WTC11 (cell line): ENCODE measurements around the gene ALG14. TPM values are rescaled to one million over a fixed set of nuclear protein-coding genes. Genes with fewer than 3 reads are reported as not detected.

Experiments
- ATAC-seq: fragments of 200-7000 bp; cut with Tn5 transposase; 2 replicates; pipeline ENCODE4 v1.10.0; 2021; ENCODE audit warnings: mild to moderate bottlenecking, moderate library complexity
- CTCF ChIA-PET: fragments of 300-600 bp; sonication (Branson Sonifier 250); formaldehyde crosslinking; loops from one replicate; lab custom pipeline; 2021; ENCODE audit warnings: antibody characterized with exemption; lab: Charles Lee
- POLR2A ChIA-PET: fragments of 350-600 bp; sonication (Branson Sonifier 250); formaldehyde crosslinking; loops from one replicate; lab custom pipeline; 2021; ENCODE audit warnings: antibody characterized with exemption; lab: Charles Lee
- DNase-seq: peaks from one replicate; pipeline ENCODE4 v3.0.0; 2021; ENCODE audit warnings: low spot score
- H3K27ac Mint-ChIP-seq: 2 replicates; pipeline ENCODE4 v1.8.0; 2021; ENCODE audit warnings: mixed read lengths
- H3K27me3 Mint-ChIP-seq: 2 replicates; pipeline ENCODE4 v1.8.0; 2021; ENCODE audit warnings: low read depth, mild to moderate bottlenecking, moderate library complexity, mixed read lengths
- H3K36me3 Mint-ChIP-seq: 2 replicates; pipeline ENCODE4 v1.8.0; 2021; ENCODE audit warnings: mixed read lengths
- H3K4me1 Mint-ChIP-seq: 2 replicates; pipeline ENCODE4 v1.8.0; 2022; ENCODE audit warnings: mixed read lengths
- H3K4me3 Mint-ChIP-seq: 2 replicates; pipeline ENCODE4 v1.8.0; 2021; ENCODE audit warnings: mild to moderate bottlenecking, moderate library complexity, mixed read lengths
- H3K9me3 Mint-ChIP-seq: 2 replicates; pipeline ENCODE4 v1.8.0; 2021; ENCODE audit warnings: mixed read lengths
- CBFB ChIP-seq: sonication (generic); formaldehyde crosslinking; IDR thresholded peaks from 2 replicates; pipeline ENCODE4 v1.8.1; 2022; ENCODE audit warnings: mild to moderate bottlenecking, low read depth, missing genetic modification reagents
- ELF4 ChIP-seq: sonication (generic); formaldehyde crosslinking; IDR thresholded peaks from 2 replicates; pipeline ENCODE4 v1.8.1; 2022; ENCODE audit warnings: low read depth, mild to moderate bottlenecking, moderate library complexity, missing genetic modification reagents
- FOXP1 ChIP-seq: sonication (generic); formaldehyde crosslinking; IDR thresholded peaks from 2 replicates; pipeline ENCODE4 v1.8.0; 2022; ENCODE audit warnings: missing genetic modification reagents, mild to moderate bottlenecking, moderate library complexity, borderline replicate concordance
- MXD4 ChIP-seq: fragments of 250-450 bp; sonication (Bioruptor Pico); IDR thresholded peaks from 2 replicates; pipeline ENCODE4 v1.8.0; 2021; ENCODE audit warnings: mild to moderate bottlenecking, moderate library complexity, borderline replicate concordance
- MYBL2 ChIP-seq: sonication (generic); formaldehyde crosslinking; IDR thresholded peaks from 2 replicates; pipeline ENCODE4 v1.8.1; 2023; ENCODE audit warnings: mild to moderate bottlenecking, moderate library complexity, missing genetic modification reagents
- NFE2L1 ChIP-seq: sonication (generic); formaldehyde crosslinking; IDR thresholded peaks from 2 replicates; pipeline ENCODE4 v1.8.1; 2023; ENCODE audit warnings: missing genetic modification reagents
- NFYB ChIP-seq: sonication (generic); formaldehyde crosslinking; conservative IDR thresholded peaks from 2 replicates; pipeline ENCODE4 v1.8.0; 2022; ENCODE audit warnings: low read depth, missing genetic modification reagents
- NR1H2 ChIP-seq: sonication (generic); formaldehyde crosslinking; IDR thresholded peaks from 2 replicates; pipeline ENCODE4 v1.9.0; 2021; ENCODE audit warnings: mild to moderate bottlenecking, moderate library complexity, missing genetic modification reagents
- OVOL2 ChIP-seq: fragments of 250-450 bp; sonication (Bioruptor Pico); IDR thresholded peaks from 2 replicates; pipeline ENCODE4 v1.9.0; 2021; ENCODE audit warnings: mild to moderate bottlenecking, borderline replicate concordance
- RELA ChIP-seq: sonication (generic); formaldehyde crosslinking; IDR thresholded peaks from 2 replicates; pipeline ENCODE4 v1.8.1; 2022; ENCODE audit warnings: missing genetic modification reagents, mild to moderate bottlenecking, borderline replicate concordance
- TCF7 ChIP-seq: sonication (generic); formaldehyde crosslinking; IDR thresholded peaks from 2 replicates; pipeline ENCODE4 v1.8.0; 2022; ENCODE audit warnings: mild to moderate bottlenecking, low read depth, missing genetic modification reagents, moderate library complexity
- TEAD4 ChIP-seq: sonication (generic); formaldehyde crosslinking; IDR thresholded peaks from 2 replicates; pipeline ENCODE4 v1.8.0; 2022; ENCODE audit warnings: mild to moderate bottlenecking, missing genetic modification reagents
- TP53 ChIP-seq: sonication (generic); formaldehyde crosslinking; IDR thresholded peaks from 2 replicates; pipeline ENCODE4 v1.8.1; 2023; ENCODE audit warnings: mild to moderate bottlenecking, missing genetic modification reagents
- ZNF121 ChIP-seq: sonication (generic); formaldehyde crosslinking; IDR thresholded peaks from 2 replicates; pipeline ENCODE4 v1.8.0; 2023; ENCODE audit warnings: missing genetic modification reagents
- ZNF416 ChIP-seq: fragments of 250-450 bp; sonication (Bioruptor Pico); IDR thresholded peaks from 2 replicates; pipeline ENCODE4 v1.9.0; 2021; ENCODE audit warnings: mild to moderate bottlenecking, inconsistent platforms
- total RNA-seq: library from RNA; stranded (reverse); gene quantifications from 3 replicates; pipeline ENCODE4 v1.2.3, GENCODE V29; 2021
- TF ChIP-seq, protein P1 (sequence below): sonication (generic); formaldehyde crosslinking; IDR thresholded peaks from 2 replicates; pipeline ENCODE4 v1.8.1; 2022; ENCODE audit warnings: mild to moderate bottlenecking, moderate library complexity, missing genetic modification reagents
- TF ChIP-seq, protein P2 (sequence below): fragments of 250-450 bp; sonication (Bioruptor Pico); IDR thresholded peaks from 2 replicates; pipeline ENCODE4 v1.9.0; 2021; ENCODE audit warnings: mild to moderate bottlenecking, borderline replicate concordance
- TF ChIP-seq, protein P3 (sequence below): sonication (generic); formaldehyde crosslinking; IDR thresholded peaks from 2 replicates; pipeline ENCODE4 v1.8.1; 2023; ENCODE audit warnings: mild to moderate bottlenecking, missing genetic modification reagents
- TF ChIP-seq, protein P4 (sequence below): sonication (generic); formaldehyde crosslinking; IDR thresholded peaks from 2 replicates; pipeline ENCODE4 v1.8.1; 2022; ENCODE audit warnings: missing genetic modification reagents, borderline replicate concordance
- TF ChIP-seq, protein P5 (sequence below): fragments of 250-450 bp; sonication (Bioruptor Pico); IDR thresholded peaks from 2 replicates; pipeline ENCODE4 v2.1.2; 2022; ENCODE audit warnings: mild to moderate bottlenecking, moderate library complexity

The ALG14 gene
- total RNA-seq, 1 experiment from 2014 or later, result 2.3 TPM

DNA sequence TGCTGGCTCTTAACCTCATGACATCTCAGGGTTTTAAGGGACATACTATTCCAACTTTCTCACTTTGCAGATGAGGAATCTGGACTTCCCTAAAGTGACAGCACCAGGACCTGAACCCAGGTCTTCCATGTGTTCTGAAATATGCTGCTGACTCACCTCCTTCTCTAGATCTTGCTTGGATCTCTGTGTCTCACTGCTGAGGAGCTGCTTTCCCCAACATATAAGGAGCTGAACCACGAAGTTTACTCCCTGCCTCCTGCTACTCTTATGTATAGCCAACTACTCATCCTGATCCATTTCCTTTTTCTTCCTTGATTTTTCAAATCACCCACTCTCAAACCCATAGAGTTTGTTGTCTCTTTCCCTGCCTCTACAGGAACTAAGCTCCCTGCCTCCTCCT, 38.2 kb downstream of the ALG14 start (continued):
- TF ChIP-seq, protein P1, sequence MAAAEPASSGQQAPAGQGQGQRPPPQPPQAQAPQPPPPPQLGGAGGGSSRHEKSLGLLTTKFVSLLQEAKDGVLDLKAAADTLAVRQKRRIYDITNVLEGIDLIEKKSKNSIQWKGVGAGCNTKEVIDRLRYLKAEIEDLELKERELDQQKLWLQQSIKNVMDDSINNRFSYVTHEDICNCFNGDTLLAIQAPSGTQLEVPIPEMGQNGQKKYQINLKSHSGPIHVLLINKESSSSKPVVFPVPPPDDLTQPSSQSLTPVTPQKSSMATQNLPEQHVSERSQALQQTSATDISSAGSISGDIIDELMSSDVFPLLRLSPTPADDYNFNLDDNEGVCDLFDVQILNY (CRISPR knock-in tag), result no peak
- TF ChIP-seq ZNF416 (CRISPR knock-in tag), result no peak

DNA sequence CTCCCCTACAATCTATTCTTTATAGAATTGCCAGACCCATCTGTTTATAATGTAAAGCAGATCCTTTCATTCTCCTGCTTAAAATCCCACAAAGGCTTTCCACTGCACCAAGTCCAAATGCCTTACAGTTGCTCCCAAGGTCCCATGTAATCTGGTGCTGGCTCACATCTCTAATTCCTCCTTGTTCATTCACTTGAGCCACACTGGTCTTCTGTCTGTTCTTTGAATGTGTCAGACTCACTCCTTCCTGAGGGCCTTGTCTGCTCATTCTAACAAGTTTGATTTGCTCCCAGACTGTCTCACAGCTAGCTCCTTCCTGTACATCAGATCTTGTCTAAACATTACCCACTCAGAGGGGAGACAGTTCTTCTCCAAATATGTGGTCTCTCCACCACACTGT, 38.9 kb downstream of the ALG14 start:
- Mint-ChIP-seq H3K36me3 (peaks cover 7% of the 10 kb centered on the region), H3K4me3 (no peak overlapping the region), H3K27ac (no peak overlapping the region), H3K9me3 (peaks cover 8% of the 10 kb centered on the region), H3K27me3 (no peaks in the 10 kb centered on the region), H3K4me1 (peaks cover 3% of the 10 kb centered on the region; the same call in 1 of the 2 replicates)
- CTCF ChIA-PET, result interaction anchor here (1.2 kb wide), 1 partner anchor 9 kb away, joined by 4 read pairs; no protein-coding TSS in a partner anchor
- ATAC-seq, result no peak
- no peak for DNase-seq
- POLR2A ChIA-PET, result no interaction called here
- TF ChIP-seq, protein P2, sequence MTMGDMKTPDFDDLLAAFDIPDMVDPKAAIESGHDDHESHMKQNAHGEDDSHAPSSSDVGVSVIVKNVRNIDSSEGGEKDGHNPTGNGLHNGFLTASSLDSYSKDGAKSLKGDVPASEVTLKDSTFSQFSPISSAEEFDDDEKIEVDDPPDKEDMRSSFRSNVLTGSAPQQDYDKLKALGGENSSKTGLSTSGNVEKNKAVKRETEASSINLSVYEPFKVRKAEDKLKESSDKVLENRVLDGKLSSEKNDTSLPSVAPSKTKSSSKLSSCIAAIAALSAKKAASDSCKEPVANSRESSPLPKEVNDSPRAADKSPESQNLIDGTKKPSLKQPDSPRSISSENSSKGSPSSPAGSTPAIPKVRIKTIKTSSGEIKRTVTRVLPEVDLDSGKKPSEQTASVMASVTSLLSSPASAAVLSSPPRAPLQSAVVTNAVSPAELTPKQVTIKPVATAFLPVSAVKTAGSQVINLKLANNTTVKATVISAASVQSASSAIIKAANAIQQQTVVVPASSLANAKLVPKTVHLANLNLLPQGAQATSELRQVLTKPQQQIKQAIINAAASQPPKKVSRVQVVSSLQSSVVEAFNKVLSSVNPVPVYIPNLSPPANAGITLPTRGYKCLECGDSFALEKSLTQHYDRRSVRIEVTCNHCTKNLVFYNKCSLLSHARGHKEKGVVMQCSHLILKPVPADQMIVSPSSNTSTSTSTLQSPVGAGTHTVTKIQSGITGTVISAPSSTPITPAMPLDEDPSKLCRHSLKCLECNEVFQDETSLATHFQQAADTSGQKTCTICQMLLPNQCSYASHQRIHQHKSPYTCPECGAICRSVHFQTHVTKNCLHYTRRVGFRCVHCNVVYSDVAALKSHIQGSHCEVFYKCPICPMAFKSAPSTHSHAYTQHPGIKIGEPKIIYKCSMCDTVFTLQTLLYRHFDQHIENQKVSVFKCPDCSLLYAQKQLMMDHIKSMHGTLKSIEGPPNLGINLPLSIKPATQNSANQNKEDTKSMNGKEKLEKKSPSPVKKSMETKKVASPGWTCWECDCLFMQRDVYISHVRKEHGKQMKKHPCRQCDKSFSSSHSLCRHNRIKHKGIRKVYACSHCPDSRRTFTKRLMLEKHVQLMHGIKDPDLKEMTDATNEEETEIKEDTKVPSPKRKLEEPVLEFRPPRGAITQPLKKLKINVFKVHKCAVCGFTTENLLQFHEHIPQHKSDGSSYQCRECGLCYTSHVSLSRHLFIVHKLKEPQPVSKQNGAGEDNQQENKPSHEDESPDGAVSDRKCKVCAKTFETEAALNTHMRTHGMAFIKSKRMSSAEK, result no peak
- TF ChIP-seq RELA (CRISPR knock-in tag), result no peak
- TF ChIP-seq FOXP1, result no peak
- TF ChIP-seq ELF4 (CRISPR knock-in tag), result no peak
- TF ChIP-seq TCF7, result no peak
- TF ChIP-seq ZNF121 (CRISPR knock-in tag), result no peak
- no peak for TF ChIP-seq MYBL2 (CRISPR knock-in tag)
- TF ChIP-seq, protein P3, sequence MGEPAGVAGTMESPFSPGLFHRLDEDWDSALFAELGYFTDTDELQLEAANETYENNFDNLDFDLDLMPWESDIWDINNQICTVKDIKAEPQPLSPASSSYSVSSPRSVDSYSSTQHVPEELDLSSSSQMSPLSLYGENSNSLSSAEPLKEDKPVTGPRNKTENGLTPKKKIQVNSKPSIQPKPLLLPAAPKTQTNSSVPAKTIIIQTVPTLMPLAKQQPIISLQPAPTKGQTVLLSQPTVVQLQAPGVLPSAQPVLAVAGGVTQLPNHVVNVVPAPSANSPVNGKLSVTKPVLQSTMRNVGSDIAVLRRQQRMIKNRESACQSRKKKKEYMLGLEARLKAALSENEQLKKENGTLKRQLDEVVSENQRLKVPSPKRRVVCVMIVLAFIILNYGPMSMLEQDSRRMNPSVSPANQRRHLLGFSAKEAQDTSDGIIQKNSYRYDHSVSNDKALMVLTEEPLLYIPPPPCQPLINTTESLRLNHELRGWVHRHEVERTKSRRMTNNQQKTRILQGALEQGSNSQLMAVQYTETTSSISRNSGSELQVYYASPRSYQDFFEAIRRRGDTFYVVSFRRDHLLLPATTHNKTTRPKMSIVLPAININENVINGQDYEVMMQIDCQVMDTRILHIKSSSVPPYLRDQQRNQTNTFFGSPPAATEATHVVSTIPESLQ, result no peak

DNA sequence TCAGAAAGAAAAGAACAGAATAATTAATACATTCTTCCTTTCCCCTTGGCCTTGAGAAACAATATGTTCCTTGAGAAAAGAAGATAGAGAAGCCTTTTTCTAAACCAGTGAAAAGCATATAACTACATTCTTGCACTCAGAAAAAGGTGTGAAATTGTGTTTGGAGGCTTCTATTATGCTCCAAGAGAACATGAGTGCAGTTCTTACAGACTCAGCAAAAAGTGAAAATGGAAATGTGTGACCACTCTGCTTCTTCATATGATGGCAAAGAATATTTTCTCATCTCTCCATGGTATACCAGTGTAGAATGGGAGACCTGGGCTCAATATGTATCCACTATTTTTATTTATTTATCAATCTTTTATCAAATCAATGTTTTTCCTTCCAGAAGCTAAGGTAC, 43.2 kb downstream of the ALG14 start:
- no peak for ATAC-seq
- ChIA-PET POLR2A (no interaction called here), CTCF (no interaction called here)
- no peak overlapping the region for H3K4me3 Mint-ChIP-seq
- no peaks in the 10 kb centered on the region for H3K27me3 Mint-ChIP-seq
- H3K27ac Mint-ChIP-seq, result no peak overlapping the region
- H3K36me3 Mint-ChIP-seq, result peaks cover 12% of the 10 kb centered on the region
- no peaks in the 10 kb centered on the region for H3K4me1 Mint-ChIP-seq
- DNase-seq, result no peak
- TF ChIP-seq MXD4 (CRISPR knock-in tag) (no peak), NFE2L1 (CRISPR knock-in tag) (no peak), TP53 (CRISPR knock-in tag) (no peak), OVOL2 (CRISPR knock-in tag) (no peak), CBFB (CRISPR knock-in tag) (no peak), NR1H2 (no peak), FOXP1 (no peak), TEAD4 (no peak), NFYB (CRISPR knock-in tag) (no peak)
- TF ChIP-seq, protein P4, sequence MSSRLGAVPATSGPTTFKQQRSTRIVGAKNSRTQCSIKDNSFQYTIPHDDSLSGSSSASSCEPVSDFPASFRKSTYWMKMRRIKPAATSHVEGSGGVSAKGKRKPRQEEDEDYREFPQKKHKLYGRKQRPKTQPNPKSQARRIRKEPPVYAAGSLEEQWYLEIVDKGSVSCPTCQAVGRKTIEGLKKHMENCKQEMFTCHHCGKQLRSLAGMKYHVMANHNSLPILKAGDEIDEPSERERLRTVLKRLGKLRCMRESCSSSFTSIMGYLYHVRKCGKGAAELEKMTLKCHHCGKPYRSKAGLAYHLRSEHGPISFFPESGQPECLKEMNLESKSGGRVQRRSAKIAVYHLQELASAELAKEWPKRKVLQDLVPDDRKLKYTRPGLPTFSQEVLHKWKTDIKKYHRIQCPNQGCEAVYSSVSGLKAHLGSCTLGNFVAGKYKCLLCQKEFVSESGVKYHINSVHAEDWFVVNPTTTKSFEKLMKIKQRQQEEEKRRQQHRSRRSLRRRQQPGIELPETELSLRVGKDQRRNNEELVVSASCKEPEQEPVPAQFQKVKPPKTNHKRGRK (CRISPR knock-in tag), result no peak
- TF ChIP-seq, protein P5, sequence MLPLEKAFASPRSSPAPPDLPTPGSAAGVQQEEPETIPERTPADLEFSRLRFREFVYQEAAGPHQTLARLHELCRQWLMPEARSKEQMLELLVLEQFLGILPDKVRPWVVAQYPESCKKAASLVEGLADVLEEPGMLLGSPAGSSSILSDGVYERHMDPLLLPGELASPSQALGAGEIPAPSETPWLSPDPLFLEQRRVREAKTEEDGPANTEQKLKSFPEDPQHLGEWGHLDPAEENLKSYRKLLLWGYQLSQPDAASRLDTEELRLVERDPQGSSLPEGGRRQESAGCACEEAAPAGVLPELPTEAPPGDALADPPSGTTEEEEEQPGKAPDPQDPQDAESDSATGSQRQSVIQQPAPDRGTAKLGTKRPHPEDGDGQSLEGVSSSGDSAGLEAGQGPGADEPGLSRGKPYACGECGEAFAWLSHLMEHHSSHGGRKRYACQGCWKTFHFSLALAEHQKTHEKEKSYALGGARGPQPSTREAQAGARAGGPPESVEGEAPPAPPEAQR (CRISPR knock-in tag), result no peak
- peaks cover 12% of the 10 kb centered on the region for H3K9me3 Mint-ChIP-seq
